Endothelial cell of umbilical vein (primary cell): ENCODE data around the gene CACNA1E. TPM values are rescaled to one million over a fixed set of nuclear protein-coding genes. Genes with fewer than 3 reads are reported as not detected.

Source experiments
- BruUV-seq: library from RNA; stranded (reverse); fragments of 400-500 nt; replicated peaks from 2 replicates; lab custom pipeline; 2021; lab: Mats Ljungman, UMichigan
- CTCF ChIA-PET: fragments of 300-600, 350-600 bp; sonication (Branson Sonifier 250); formaldehyde crosslinking; loops from one replicate; lab custom pipeline; 2021; ENCODE audit warnings: antibody characterized with exemption, inconsistent platforms; lab: Charles Lee
- POLR2A ChIA-PET: fragments of 300-600, 350-600 bp; sonication (Branson Sonifier 250); formaldehyde crosslinking; loops from one replicate; lab custom pipeline; 2021; ENCODE audit warnings: antibody characterized with exemption, inconsistent platforms; lab: Charles Lee
- DNase-seq: peaks from one replicate; pipeline ENCODE4 v3.0.0-alpha.2; 2011; ENCODE audit warnings: low read depth, low spot score
- FAIRE-seq: peaks from 2 replicates; lab custom pipeline; 2011; peaks lifted over from hg19 to GRCh38; lab: Jason Lieb, UNC
- H2AFZ ChIP-seq: 2 replicates; pipeline ENCODE4 v1.6.0; 2012; ENCODE audit warnings: low read depth, low read length, control low read depth, inconsistent platforms
- H3K27ac ChIP-seq: 2 replicates; pipeline ENCODE4 v1.5.1; 2011; ENCODE audit warnings: low read depth, mild to moderate bottlenecking, control low read depth, low read length, moderate library complexity; ENCODE audit not compliant: insufficient read depth
- H3K27me3 ChIP-seq, 2 experiments: 2 replicates each; pipeline versions ENCODE4 v1.6.0 to v1.6.1; 2011; ENCODE audit warnings: low read length in 2 of 2, mixed read lengths in 1 of 2; ENCODE audit not compliant: control insufficient read depth in 2 of 2, insufficient read depth in 2 of 2
- H3K36me3 ChIP-seq, 2 experiments: 2 replicates in 1 of 2; 3 replicates in 1 of 2; pipeline ENCODE4 v1.5.1; 2011; ENCODE audit warnings: low read length in 2 of 2, mild to moderate bottlenecking in 1 of 2, moderate library complexity in 1 of 2; ENCODE audit not compliant: control insufficient read depth in 2 of 2, insufficient read depth in 2 of 2; ENCODE audit errors: extremely low read depth in 1 of 2
- H3K4me1 ChIP-seq: 3 replicates; pipeline ENCODE4 v1.5.1; 2011; ENCODE audit warnings: mild to moderate bottlenecking, low read length; ENCODE audit not compliant: control insufficient read depth, insufficient read depth; ENCODE audit errors: extremely low read depth
- H3K4me2 ChIP-seq: 2 replicates; pipeline ENCODE4 v1.6.1; 2011; ENCODE audit warnings: low read length, control low read depth, mixed read lengths; ENCODE audit not compliant: insufficient read depth
- H3K4me3 ChIP-seq, 3 experiments: fragments of 200-600 bp in 1 of 3; sonication (generic), shearing (Covaris generic) in 1 of 3; replicated peaks in 1 of 3; 2 replicates each; pipeline ENCODE4 v1.5.1; 2011 to 2016; ENCODE audit warnings: control low read depth in 3 of 3, low read length in 3 of 3, mild to moderate bottlenecking in 2 of 3, inconsistent platforms in 1 of 3, low read depth in 1 of 3, moderate library complexity in 1 of 3; ENCODE audit not compliant: insufficient read depth in 1 of 3
- H3K79me2 ChIP-seq: 2 replicates; pipeline ENCODE4 v1.6.0; 2012; ENCODE audit warnings: low read length, inconsistent platforms; ENCODE audit not compliant: control insufficient read depth, insufficient read depth
- H3K9ac ChIP-seq: replicated peaks from 2 replicates; pipeline ENCODE3; 2011; ENCODE audit warnings: low read length, control low read depth; ENCODE audit not compliant: insufficient read depth; ENCODE audit errors: extremely low read depth
- H3K9me1 ChIP-seq: replicated peaks from 3 replicates; pipeline ENCODE4 v1.6.0; 2011; ENCODE audit warnings: mild to moderate bottlenecking, low read length; ENCODE audit not compliant: control insufficient read depth, insufficient read depth; ENCODE audit errors: extremely low read depth
- H3K9me3 ChIP-seq: replicated peaks from 2 replicates; pipeline ENCODE4 v1.5.1; 2012; ENCODE audit warnings: low read length, inconsistent platforms; ENCODE audit not compliant: control insufficient read depth, insufficient read depth
- H4K20me1 ChIP-seq: replicated peaks from 2 replicates; pipeline ENCODE3; 2011; ENCODE audit warnings: mild to moderate bottlenecking, low read length; ENCODE audit not compliant: control insufficient read depth, insufficient read depth; ENCODE audit errors: extremely low read depth
- CTCF ChIP-seq, 2 donors: IDR thresholded peaks; 1 replicate in 1 of 2; 2 replicates in 1 of 2; pipeline ENCODE4 v1.5.1; 2011; ENCODE audit warnings: low read length in 2 of 2, mild to moderate bottlenecking in 2 of 2, moderate library complexity in 2 of 2, control low read depth in 1 of 2, inconsistent platforms in 1 of 2, low read depth in 1 of 2; ENCODE audit not compliant: insufficient read depth in 1 of 2; ENCODE audit errors: extremely low read depth in 1 of 2
- FOS ChIP-seq: IDR thresholded peaks from 2 replicates; pipeline ENCODE4 v1.6.1; 2011; ENCODE audit warnings: mild to moderate bottlenecking, low read length, moderate library complexity, borderline replicate concordance; ENCODE audit not compliant: insufficient read depth
- JUN ChIP-seq: IDR thresholded peaks from 2 replicates; pipeline ENCODE4 v1.6.1; 2011; ENCODE audit warnings: borderline replicate concordance, low read depth; ENCODE audit not compliant: insufficient read length, insufficient read depth
- MAX ChIP-seq: IDR thresholded peaks from 2 replicates; pipeline ENCODE4 v1.6.1; 2011; ENCODE audit not compliant: insufficient read depth, insufficient read length
- MYC ChIP-seq: IDR thresholded peaks from one replicate; pipeline ENCODE4 v1.6.1; 2011; ENCODE audit warnings: mild to moderate bottlenecking, low read depth, low read length
- POLR2A ChIP-seq: IDR thresholded peaks from 2 replicates; pipeline ENCODE4 v1.6.1; 2012; ENCODE audit warnings: low read depth, mild to moderate bottlenecking, control low read depth, low read length
- POLR2AphosphoS5 ChIP-seq: IDR thresholded peaks from 2 replicates; pipeline ENCODE4 v1.6.1; 2012; ENCODE audit warnings: low read depth, mild to moderate bottlenecking, control low read depth, low read length, moderate library complexity; ENCODE audit not compliant: insufficient read depth
- dilution Hi-C: fragments of 300-500 bp; cut with MboI; formaldehyde crosslinking; loops from one replicate; pipeline ENCODE4 v1.15.0; 2019; ENCODE audit warnings: low sequenced_read_pairs; ENCODE audit not compliant: extremely low pct_ligation_motif_present
- intact Hi-C: fragments of 100-400 bp; cut with micrococcal nuclease; formaldehyde crosslinking; loops from one replicate; pipeline ENCODE4 v1.10.0; 2022
- polyA plus RNA-seq, 4 experiments: library from polyadenylated mRNA; depleted of rRNA in 3 of 4; stranded (reverse) in 3 of 4; unstranded in 1 of 4; fragments of >200 nt; gene quantifications; 2 replicates each; pipeline versions ENCODE4 v1.2.1 to v1.2.3, GENCODE V29; 2011 to 2012; ENCODE audit warnings: missing spikeins in 1 of 4
- total RNA-seq: library from RNA; stranded (reverse); gene quantifications from 2 replicates; pipeline ENCODE4 v1.2.3, GENCODE V29; 2021

The CACNA1E gene
- total and polyA plus RNA-seq, 2 donors (not counting 3 experiments of a cell fraction or from before 2014, with no cell fraction given), result not detected

GRCh38 chr1:181504399-181504842 lies 21.1 kb downstream of the CACNA1E start:
- FAIRE-seq (no peak), DNase-seq (no peak)
- POLR2A ChIA-PET, result no interaction called here
- H3K27ac ChIP-seq, result no peak overlapping the region
- TF ChIP-seq MAX, result no peak
- no peak for TF ChIP-seq FOS
- TF ChIP-seq MYC, result no peak
- H3K4me1 ChIP-seq, result no peaks in the 10 kb centered on the region
- dilution Hi-C loops (no loop called here), intact Hi-C loops (no loop called here)
- H3K27me3 ChIP-seq, result no peaks in the 10 kb centered on the region
- no peak overlapping the region for H3K9ac ChIP-seq
- no peaks in the 10 kb centered on the region for H3K36me3 ChIP-seq
- no peak overlapping the region for H3K4me3 ChIP-seq
- CTCF ChIA-PET, result interaction anchor here (1.5 to 1.9 kb wide), 2 partner anchors 26 to 314 kb away, joined by 4 to 6 read pairs; no protein-coding TSS in a partner anchor
- no peaks in the 10 kb centered on the region for H3K9me1 ChIP-seq
- no peaks in the 10 kb centered on the region for H3K79me2 ChIP-seq
- BruUV-seq, result no TSS peak
- no peaks in the 10 kb centered on the region for H3K9me3 ChIP-seq
- H3K4me2 ChIP-seq, result no peak overlapping the region
- H4K20me1 ChIP-seq, result no peaks in the 10 kb centered on the region
- no peak overlapping the region for H2AFZ ChIP-seq

GRCh38 chr1:181506563-181507353 lies 23.4 kb downstream of the CACNA1E start:
- FAIRE-seq (no peak), DNase-seq (no peak)
- no peaks in the 10 kb centered on the region for H3K9me1 ChIP-seq
- POLR2A ChIA-PET, result no interaction called here
- H3K79me2 ChIP-seq, result no peaks in the 10 kb centered on the region
- CTCF ChIA-PET, result no interaction called here
- dilution Hi-C loops, result no loop called here
- H3K9me3 ChIP-seq, result no peaks in the 10 kb centered on the region
- no peak overlapping the region for H3K4me3 ChIP-seq
- BruUV-seq, result no TSS peak
- H3K4me1 ChIP-seq, result no peaks in the 10 kb centered on the region
- TF ChIP-seq POLR2AphosphoS5 (no peak), POLR2A (no peak), JUN (no peak), CTCF (IDR thresholded peaks at IDR 0.05; ENCODE audit: extremely low read depth in 1 of 2, insufficient read depth in 1 of 2, low read depth in 1 of 2, low read length in 2 of 2) (no peak)
- no peaks in the 10 kb centered on the region for H4K20me1 ChIP-seq
- H3K9ac ChIP-seq, result no peak overlapping the region
- no peak overlapping the region for H3K4me2 ChIP-seq
- no peaks in the 10 kb centered on the region for H3K27me3 ChIP-seq
- H3K36me3 ChIP-seq, result no peaks in the 10 kb centered on the region
- intact Hi-C loops, result no loop called here
- H3K27ac ChIP-seq, result no peak overlapping the region
- H2AFZ ChIP-seq, result no peak overlapping the region
